HG03460 (cell line): ENCODE data around the gene PMAIP1.

ENCODE experiments used
- ATAC-seq: cut with Tn5 transposase; IDR thresholded peaks from one replicate; pipeline ENCODE4 v1.9.1; 2021; ENCODE audit not compliant: unreplicated experiment

Gene PMAIP1

GRCh38 chr18:59911600-59911999, 11.8 kb downstream of the PMAIP1 start:
- ATAC-seq, result no peak

- ATAC-seq, result no peak
Measured at GRCh38 chr18:59912007-59912550, 12.3 kb downstream of the PMAIP1 start.

GRCh38 chr18:59915606-59916005, 15.8 kb downstream of the PMAIP1 start:
- no peak for ATAC-seq

GRCh38 chr18:59916746-59917145, 16.9 kb downstream of the PMAIP1 start:
- no peak for ATAC-seq

- no peak for ATAC-seq
Measured at GRCh38 chr18:59917422-59917821, 17.6 kb downstream of the PMAIP1 start.

GRCh38 chr18:59918320-59918755, 18.5 kb downstream of the PMAIP1 start:
- peak; percentile 45 for ATAC-seq

- ATAC-seq, result no peak
Measured at GRCh38 chr18:59918997-59919396, 19.2 kb downstream of the PMAIP1 start.

- no peak for ATAC-seq
Measured at GRCh38 chr18:59921384-59921891, 21.6 kb downstream of the PMAIP1 start.

- peak; percentile 36 for ATAC-seq
Measured at GRCh38 chr18:59923539-59924196, 23.9 kb downstream of the PMAIP1 start.

GRCh38 chr18:59926131-59926530, 26.3 kb downstream of the PMAIP1 start:
- no peak for ATAC-seq

- peak; percentile 63 for ATAC-seq
Measured at GRCh38 chr18:59927246-59927825, 27.5 kb downstream of the PMAIP1 start.

- ATAC-seq, result no peak
Measured at GRCh38 chr18:59928201-59928600, 28.4 kb downstream of the PMAIP1 start.

GRCh38 chr18:59929621-59930295, 30.0 kb downstream of the PMAIP1 start:
- no peak for ATAC-seq

GRCh38 chr18:59932401-59932800, 32.6 kb downstream of the PMAIP1 start:
- no peak for ATAC-seq

GRCh38 chr18:59938676-59939075, 38.9 kb downstream of the PMAIP1 start:
- no peak for ATAC-seq

GRCh38 chr18:59939127-59939526, 39.3 kb downstream of the PMAIP1 start:
- no peak for ATAC-seq

- no peak for ATAC-seq
Measured at GRCh38 chr18:59940068-59940467, 40.3 kb downstream of the PMAIP1 start.

- no peak for ATAC-seq
Measured at GRCh38 chr18:59941331-59941730, 41.5 kb downstream of the PMAIP1 start.

GRCh38 chr18:59942601-59943000, 42.8 kb downstream of the PMAIP1 start:
- ATAC-seq, result no peak

GRCh38 chr18:59945544-59945943, 45.7 kb downstream of the PMAIP1 start:
- no peak for ATAC-seq

GRCh38 chr18:59950215-59950944, 50.6 kb downstream of the PMAIP1 start:
- ATAC-seq, result no peak
